HepG2 (cell line): Measurements from ENCODE around the gene ENO2. TPM values are rescaled to one million over a fixed set of nuclear protein-coding genes. Genes with fewer than 3 reads are reported as not detected.

Source experiments
- ATRX ChIP-seq: sonication (generic); formaldehyde crosslinking; IDR thresholded peaks from 2 replicates; pipeline ENCODE4 v1.4.0; 2020; ENCODE audit warnings: missing genetic modification reagents, borderline replicate concordance
- CHD2 ChIP-seq: IDR thresholded peaks from 2 replicates; pipeline ENCODE4 v1.6.1; 2011; ENCODE audit warnings: low read depth, low read length, improper control_type of control experiment
- DZIP1 ChIP-seq: sonication (generic); formaldehyde crosslinking; IDR thresholded peaks from 2 replicates; pipeline ENCODE4 v1.5.0; 2020; ENCODE audit warnings: mild to moderate bottlenecking, missing genetic modification reagents
- GABPB1 ChIP-seq: IDR thresholded peaks from 2 replicates; pipeline ENCODE4 v1.6.1; 2016; ENCODE audit warnings: mild to moderate bottlenecking, missing genetic modification reagents, moderate library complexity, missing compliant biosample characterization
- KDM2A ChIP-seq: sonication (generic); formaldehyde crosslinking; IDR thresholded peaks from 2 replicates; pipeline ENCODE4 v1.4.0; 2020; ENCODE audit warnings: low read depth, missing genetic modification reagents, borderline replicate concordance
- MXD3 ChIP-seq: IDR thresholded peaks from 2 replicates; pipeline ENCODE4 v1.6.1; 2016; ENCODE audit warnings: mild to moderate bottlenecking, missing biosample characterization, missing genetic modification reagents
- NONO ChIP-seq, 2 experiments: fragments of 450-650 bp in 1 of 2; sonication (generic) in 1 of 2; formaldehyde crosslinking in 1 of 2; IDR thresholded peaks in 1 of 2; conservative IDR thresholded peaks in 1 of 2; 2 replicates each; pipeline versions ENCODE4 v1.6.1 to v1.8.0; 2017 to 2022; ENCODE audit warnings: mild to moderate bottlenecking in 1 of 2, missing genetic modification reagents in 1 of 2, moderate library complexity in 1 of 2
- NRL ChIP-seq: sonication (generic); formaldehyde crosslinking; IDR thresholded peaks from 2 replicates; pipeline ENCODE4 v1.5.0; 2020; ENCODE audit warnings: missing genetic modification reagents, mild to moderate bottlenecking, moderate library complexity, borderline replicate concordance
- RBM39 ChIP-seq: fragments of 200-400 bp; formaldehyde crosslinking; IDR thresholded peaks from one replicate; pipeline ENCODE4 v1.6.1; 2018; ENCODE audit warnings: antibody characterized with exemption, mild to moderate bottlenecking, low read depth, low read length; ENCODE audit not compliant: poor library complexity, severe bottlenecking
- RFXAP ChIP-seq: sonication (generic); formaldehyde crosslinking; IDR thresholded peaks from 2 replicates; pipeline ENCODE4 v1.4.0; 2020; ENCODE audit warnings: missing genetic modification reagents, borderline replicate concordance
- SOX5 ChIP-seq: IDR thresholded peaks from 2 replicates; pipeline ENCODE4 v1.6.1; 2016; ENCODE audit warnings: borderline replicate concordance
- ZFAT ChIP-seq: sonication (generic); formaldehyde crosslinking; conservative IDR thresholded peaks from 2 replicates; pipeline ENCODE4 v1.8.1; 2023; ENCODE audit warnings: missing genetic modification reagents, inconsistent platforms
- ZFY ChIP-seq: sonication (generic); formaldehyde crosslinking; IDR thresholded peaks from 2 replicates; pipeline ENCODE4 v1.4.0; 2020; ENCODE audit warnings: missing genetic modification reagents
- ZNF251 ChIP-seq: sonication (generic); formaldehyde crosslinking; IDR thresholded peaks from 2 replicates; pipeline ENCODE4 v1.9.0; 2021; ENCODE audit warnings: mild to moderate bottlenecking, missing genetic modification reagents
- ZNF766 ChIP-seq: sonication (generic); formaldehyde crosslinking; IDR thresholded peaks from 2 replicates; pipeline ENCODE4 v1.5.0; 2020; ENCODE audit warnings: missing genetic modification reagents, borderline replicate concordance
- ZNF781 ChIP-seq: sonication (generic); formaldehyde crosslinking; IDR thresholded peaks from 2 replicates; pipeline ENCODE4 v1.5.1; 2020; ENCODE audit warnings: borderline replicate concordance, mild to moderate bottlenecking, missing genetic modification reagents; ENCODE audit errors: not compliant biosample characterization
- polyA plus RNA-seq, 8 experiments: library from polyadenylated mRNA; depleted of rRNA in 3 of 8; stranded (reverse) in 7 of 8; unstranded in 1 of 8; fragments of >200 nt; fragmentation: Illumina TruSeq in 4 of 8; extraction: Trizol in 4 of 8; gene quantifications; 2 replicates each; pipeline versions ENCODE4 v1.2.1 to v1.2.3, GENCODE V29; 2011 to 2016; ENCODE audit warnings: low read depth in 4 of 8, missing spikeins in 1 of 8, mixed read lengths in 1 of 8; ENCODE audit not compliant: insufficient read depth in 1 of 8
- total RNA-seq, 5 experiments: library from RNA; depleted of rRNA; stranded (reverse); fragments of >200 nt; fragmentation: Illumina TruSeq; extraction: Trizol; gene quantifications; 2 replicates each; pipeline ENCODE4 v1.2.3, GENCODE V29; 2016; ENCODE audit warnings: low read depth in 1 of 5
- TF ChIP-seq, protein P1 (sequence below): sonication (generic); formaldehyde crosslinking; IDR thresholded peaks from 2 replicates; pipeline ENCODE4 v1.9.0; 2022; ENCODE audit warnings: low read depth, missing genetic modification reagents
- TF ChIP-seq, protein P2 (sequence below): sonication (generic); formaldehyde crosslinking; IDR thresholded peaks from 2 replicates; pipeline ENCODE4 v1.4.0; 2020; ENCODE audit warnings: missing genetic modification reagents

The ENO2 gene
- total and polyA plus RNA-seq, 2 of the 13 experiments (the other 11 are each of a cell fraction or from before 2014, with no cell fraction given), result 19.3 to 136 TPM

DNA sequence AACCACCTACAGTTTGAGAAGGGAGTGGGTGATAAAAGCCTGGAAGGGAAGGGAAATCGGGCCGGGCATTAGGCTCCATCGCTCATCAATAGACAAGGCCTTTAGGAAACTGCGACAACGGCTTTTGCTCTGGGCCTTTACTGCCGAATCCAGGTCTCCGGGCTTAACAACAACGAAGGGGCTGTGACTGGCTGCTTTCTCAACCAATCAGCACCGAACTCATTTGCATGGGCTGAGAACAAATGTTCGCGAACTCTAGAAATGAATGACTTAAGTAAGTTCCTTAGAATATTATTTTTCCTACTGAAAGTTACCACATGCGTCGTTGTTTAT, 29.0 kb downstream of the ENO2 start (continued):
- TF ChIP-seq ZNF781 (CRISPR knock-in tag) (peak; percentile 12), GABPB1 (CRISPR knock-in tag) (no peak), ZFAT (CRISPR knock-in tag) (no peak), KDM2A (CRISPR knock-in tag) (peak; percentile 10; the same call in 1 of the 2 replicates), RFXAP (CRISPR knock-in tag) (peak; percentile 94), NONO (IDR thresholded peaks at IDR 0.05) (no peak), NONO (CRISPR knock-in tag; conservative IDR thresholded peaks at IDR 0.05) (no peak), ATRX (CRISPR knock-in tag) (no peak), DZIP1 (CRISPR knock-in tag) (no peak), ZNF766 (CRISPR knock-in tag) (no peak), MXD3 (CRISPR knock-in tag) (no peak), CHD2 (no peak), ZFY (CRISPR knock-in tag) (peak; percentile 72), SOX5 (no peak), ZNF251 (CRISPR knock-in tag) (no peak), RBM39 (peak; percentile 3), NRL (CRISPR knock-in tag) (no peak)
- TF ChIP-seq, protein P1, sequence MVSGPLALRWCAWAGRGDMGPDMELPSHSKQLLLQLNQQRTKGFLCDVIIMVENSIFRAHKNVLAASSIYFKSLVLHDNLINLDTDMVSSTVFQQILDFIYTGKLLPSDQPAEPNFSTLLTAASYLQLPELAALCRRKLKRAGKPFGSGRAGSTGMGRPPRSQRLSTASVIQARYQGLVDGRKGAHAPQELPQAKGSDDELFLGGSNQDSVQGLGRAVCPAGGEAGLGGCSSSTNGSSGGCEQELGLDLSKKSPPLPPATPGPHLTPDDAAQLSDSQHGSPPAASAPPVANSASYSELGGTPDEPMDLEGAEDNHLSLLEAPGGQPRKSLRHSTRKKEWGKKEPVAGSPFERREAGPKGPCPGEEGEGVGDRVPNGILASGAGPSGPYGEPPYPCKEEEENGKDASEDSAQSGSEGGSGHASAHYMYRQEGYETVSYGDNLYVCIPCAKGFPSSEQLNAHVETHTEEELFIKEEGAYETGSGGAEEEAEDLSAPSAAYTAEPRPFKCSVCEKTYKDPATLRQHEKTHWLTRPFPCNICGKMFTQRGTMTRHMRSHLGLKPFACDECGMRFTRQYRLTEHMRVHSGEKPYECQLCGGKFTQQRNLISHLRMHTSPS (CRISPR knock-in tag), result no peak
- TF ChIP-seq, protein P2, sequence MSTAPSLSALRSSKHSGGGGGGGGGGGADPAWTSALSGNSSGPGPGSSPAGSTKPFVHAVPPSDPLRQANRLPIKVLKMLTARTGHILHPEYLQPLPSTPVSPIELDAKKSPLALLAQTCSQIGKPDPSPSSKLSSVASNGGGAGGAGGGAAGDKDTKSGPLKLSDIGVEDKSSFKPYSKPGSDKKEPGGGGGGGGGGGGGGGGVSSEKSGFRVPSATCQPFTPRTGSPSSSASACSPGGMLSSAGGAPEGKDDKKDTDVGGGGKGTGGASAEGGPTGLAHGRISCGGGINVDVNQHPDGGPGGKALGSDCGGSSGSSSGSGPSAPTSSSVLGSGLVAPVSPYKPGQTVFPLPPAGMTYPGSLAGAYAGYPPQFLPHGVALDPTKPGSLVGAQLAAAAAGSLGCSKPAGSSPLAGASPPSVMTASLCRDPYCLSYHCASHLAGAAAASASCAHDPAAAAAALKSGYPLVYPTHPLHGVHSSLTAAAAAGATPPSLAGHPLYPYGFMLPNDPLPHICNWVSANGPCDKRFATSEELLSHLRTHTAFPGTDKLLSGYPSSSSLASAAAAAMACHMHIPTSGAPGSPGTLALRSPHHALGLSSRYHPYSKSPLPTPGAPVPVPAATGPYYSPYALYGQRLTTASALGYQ (CRISPR knock-in tag), result no peak
